GM12878 (cell line): ENCODE data around the gene FBXL16. TPM values are rescaled to one million over a fixed set of nuclear protein-coding genes. Genes with fewer than 3 reads are reported as not detected.

ENCODE experiments used
- ATAC-seq: fragments of 200-7000 bp; cut with Tn5 transposase; 3 replicates; pipeline ENCODE4 v1.9.1; 2020; ENCODE audit warnings: mild to moderate bottlenecking, moderate library complexity
- BruUV-seq: library from RNA; stranded (reverse); fragments of 400-500 nt; replicated peaks from 2 replicates; lab custom pipeline; 2021; lab: Mats Ljungman, UMichigan
- CTCF ChIA-PET: fragments of 300-600 bp; sonication (Branson Sonifier 250); formaldehyde crosslinking; extraction: SDS; loops from one replicate; lab custom pipeline; 2021; ENCODE audit warnings: inconsistent platforms; lab: Yijun Ruan, JAX
- POLR2A ChIA-PET: fragments of 350-600 bp; formaldehyde crosslinking; extraction: SDS; loops from one replicate; lab custom pipeline; 2021; ENCODE audit warnings: inconsistent platforms; lab: Charles Lee
- RAD21 ChIA-PET: fragments of 300-600 bp; sonication (Branson Sonifier 250); formaldehyde crosslinking; loops from one replicate; lab custom pipeline; 2023; ENCODE audit warnings: antibody characterized with exemption; ENCODE audit not compliant: unreplicated experiment; lab: Charles Lee
- SMC1A ChIA-PET: fragments of 300-600 bp; sonication (Branson Sonifier 250); formaldehyde crosslinking; loops from one replicate; lab custom pipeline; 2023; ENCODE audit not compliant: unreplicated experiment, uncharacterized antibody; lab: Charles Lee
- DNase-seq: peaks from one replicate; pipeline ENCODE4 v3.0.0-alpha.2; 2011; ENCODE audit warnings: low read depth, low spot score
- FAIRE-seq: peaks from 3 replicates; lab custom pipeline; 2011; peaks lifted over from hg19 to GRCh38; lab: Jason Lieb, UNC
- H2AFZ ChIP-seq: 2 replicates; pipeline ENCODE4 v1.6.0; 2011; ENCODE audit warnings: low read depth, low read length, control low read depth; ENCODE audit not compliant: control insufficient read depth
- H3K27ac ChIP-seq: 2 replicates; pipeline ENCODE4 v1.5.1; 2011; ENCODE audit warnings: control low read depth; ENCODE audit not compliant: control insufficient read depth, insufficient read depth
- H3K27me3 ChIP-seq, 2 experiments: replicated peaks in 1 of 2; 2 replicates each; pipeline versions ENCODE4 v1.6.0 to v1.6.1; 2011; ENCODE audit warnings: low read length in 1 of 2; ENCODE audit not compliant: control insufficient read depth in 2 of 2, insufficient read depth in 2 of 2
- H3K36me3 ChIP-seq, 2 experiments: 2 replicates each; pipeline ENCODE4 v1.5.1; 2011; ENCODE audit warnings: low read length in 1 of 2; ENCODE audit not compliant: control insufficient read depth in 2 of 2, insufficient read depth in 2 of 2
- H3K4me1 ChIP-seq: 2 replicates; pipeline ENCODE4 v1.6.1; 2011; ENCODE audit warnings: mild to moderate bottlenecking, low read length, moderate library complexity, mixed read lengths; ENCODE audit not compliant: control insufficient read depth, insufficient read depth
- H3K4me2 ChIP-seq: 2 replicates; pipeline ENCODE4 v1.6.0; 2011; ENCODE audit warnings: control low read depth; ENCODE audit not compliant: control insufficient read depth, insufficient read depth
- H3K4me3 ChIP-seq: fragments of 200-600 bp; sonication (generic); 2 replicates; pipeline ENCODE4 v1.5.1; 2016
- H3K79me2 ChIP-seq: 2 replicates; pipeline ENCODE4 v1.6.0; 2011; ENCODE audit warnings: low read length; ENCODE audit not compliant: control insufficient read depth, insufficient read depth
- H3K9ac ChIP-seq: 2 replicates; pipeline ENCODE4 v1.8.0; 2011; ENCODE audit warnings: low read length, control low read depth, mixed read lengths; ENCODE audit not compliant: control insufficient read depth, insufficient read depth
- H3K9me3 ChIP-seq: replicated peaks from 3 replicates; pipeline ENCODE4 v1.5.1; 2011; ENCODE audit warnings: mild to moderate bottlenecking, low read length; ENCODE audit not compliant: control insufficient read depth, insufficient read depth
- H4K20me1 ChIP-seq: 2 replicates; pipeline ENCODE4 v1.6.0; 2011; ENCODE audit not compliant: control insufficient read depth, insufficient read depth
- BHLHE40 ChIP-seq, 2 experiments: fragments of 450-650 bp in 1 of 2; IDR thresholded peaks; 2 replicates each; pipeline ENCODE4 v1.6.1; 2011 to 2017; ENCODE audit warnings: low read depth in 2 of 2, borderline replicate concordance in 1 of 2, improper control_type of control experiment in 1 of 2, low read length in 1 of 2, mild to moderate bottlenecking in 1 of 2
- CTCF ChIP-seq, 3 experiments: IDR thresholded peaks in 2 of 3; conservative IDR thresholded peaks in 1 of 3; 2 replicates each; pipeline ENCODE4 v1.5.1; 2011; ENCODE audit warnings: low read depth in 3 of 3, low read length in 3 of 3, mild to moderate bottlenecking in 3 of 3, control low read depth in 2 of 3, moderate library complexity in 2 of 3, inconsistent platforms in 1 of 3, mixed read lengths in 1 of 3; ENCODE audit not compliant: control insufficient read depth in 2 of 3, insufficient read depth in 1 of 3; ENCODE audit errors: extremely low read depth in 1 of 3
- IRF4 ChIP-seq: IDR thresholded peaks from 2 replicates; pipeline ENCODE4 v1.6.1; 2011; ENCODE audit warnings: low read depth, low read length
- MYB ChIP-seq: fragments of 150-350 bp; IDR thresholded peaks from 2 replicates; pipeline ENCODE4 v1.6.1; 2014; ENCODE audit warnings: mild to moderate bottlenecking, low read depth, low read length, borderline replicate concordance
- NFYB ChIP-seq: IDR thresholded peaks from 2 replicates; pipeline ENCODE4 v1.6.1; 2011; ENCODE audit warnings: low read depth, mild to moderate bottlenecking, low read length, improper control_type of control experiment, moderate library complexity; ENCODE audit not compliant: insufficient read depth
- RB1 ChIP-seq: fragments of 450-650 bp; formaldehyde crosslinking; IDR thresholded peaks from 2 replicates; pipeline ENCODE4 v1.6.1; 2017; ENCODE audit warnings: mild to moderate bottlenecking, borderline replicate concordance
- SIX5 ChIP-seq: IDR thresholded peaks from 2 replicates; pipeline ENCODE4 v1.6.1; 2011; ENCODE audit warnings: mild to moderate bottlenecking, low read depth, low read length, moderate library complexity; ENCODE audit not compliant: severe bottlenecking
- WGBS: methylation state at CpG from one replicate; pipeline ENCODE4 v1.1.6; 2016; ENCODE audit warnings: low lambda C conversion rate; ENCODE audit not compliant: insufficient replicate concordance, insufficient coverage; ENCODE audit errors: missing lambda C conversion rate; 5-methylcytosine and 5-hydroxymethylcytosine counted together
- in situ Hi-C: fragments of 300-500 bp; cut with MboI; formaldehyde crosslinking; loops from 9 replicates; pipeline ENCODE4 v1.14.3; 2018; ENCODE audit warnings: mixed read lengths
- intact Hi-C: fragments of 100-400 bp; cut with micrococcal nuclease; formaldehyde crosslinking; loops from one replicate; pipeline ENCODE4 v1.14.2; 2022; ENCODE audit not compliant: unreplicated experiment
- polyA plus RNA-seq, 11 experiments: library from polyadenylated mRNA; depleted of rRNA in 4 of 11; unstranded in 6 of 11; stranded (reverse) in 5 of 11; fragments of >200 nt; fragmentation: Nextera tagmentation in 4 of 11; fragmentation: Illumina TruSeq in 1 of 11; extraction: Ambion mirVana in 4 of 11; extraction: Trizol in 1 of 11; gene quantifications; 1 replicate in 1 of 11; 2 replicates in 10 of 11; pipeline versions ENCODE4 v1.2.1 to v1.2.3, GENCODE V29; 2011 to 2016; ENCODE audit warnings: inconsistent platforms in 2 of 11, missing spikeins in 2 of 11, low read depth in 1 of 11
- total RNA-seq, 4 experiments: library from RNA; depleted of rRNA in 3 of 4; stranded (reverse); fragments of >200 nt in 3 of 4; fragmentation: Illumina TruSeq in 1 of 4; extraction: Trizol in 1 of 4; gene quantifications; 2 replicates each; pipeline versions ENCODE4 v1.2.1 to v1.2.3, GENCODE V29; 2013 to 2021
- TF ChIP-seq, protein P1 (sequence below): fragments of 450-650 bp; IDR thresholded peaks from 2 replicates; pipeline ENCODE4 v1.6.1; 2016; ENCODE audit warnings: mild to moderate bottlenecking, moderate library complexity, borderline replicate concordance
- TF ChIP-seq, protein P2 (sequence below): fragments of 450-650 bp; IDR thresholded peaks from 2 replicates; pipeline ENCODE4 v1.6.1; 2017; ENCODE audit warnings: mild to moderate bottlenecking

Gene FBXL16
- total and polyA plus RNA-seq, 10 of the 15 experiments (the other 5 are each of a cell fraction or from before 2014, with no cell fraction given), result 0.13 to 1.4 (median 0.24) TPM

DNA sequence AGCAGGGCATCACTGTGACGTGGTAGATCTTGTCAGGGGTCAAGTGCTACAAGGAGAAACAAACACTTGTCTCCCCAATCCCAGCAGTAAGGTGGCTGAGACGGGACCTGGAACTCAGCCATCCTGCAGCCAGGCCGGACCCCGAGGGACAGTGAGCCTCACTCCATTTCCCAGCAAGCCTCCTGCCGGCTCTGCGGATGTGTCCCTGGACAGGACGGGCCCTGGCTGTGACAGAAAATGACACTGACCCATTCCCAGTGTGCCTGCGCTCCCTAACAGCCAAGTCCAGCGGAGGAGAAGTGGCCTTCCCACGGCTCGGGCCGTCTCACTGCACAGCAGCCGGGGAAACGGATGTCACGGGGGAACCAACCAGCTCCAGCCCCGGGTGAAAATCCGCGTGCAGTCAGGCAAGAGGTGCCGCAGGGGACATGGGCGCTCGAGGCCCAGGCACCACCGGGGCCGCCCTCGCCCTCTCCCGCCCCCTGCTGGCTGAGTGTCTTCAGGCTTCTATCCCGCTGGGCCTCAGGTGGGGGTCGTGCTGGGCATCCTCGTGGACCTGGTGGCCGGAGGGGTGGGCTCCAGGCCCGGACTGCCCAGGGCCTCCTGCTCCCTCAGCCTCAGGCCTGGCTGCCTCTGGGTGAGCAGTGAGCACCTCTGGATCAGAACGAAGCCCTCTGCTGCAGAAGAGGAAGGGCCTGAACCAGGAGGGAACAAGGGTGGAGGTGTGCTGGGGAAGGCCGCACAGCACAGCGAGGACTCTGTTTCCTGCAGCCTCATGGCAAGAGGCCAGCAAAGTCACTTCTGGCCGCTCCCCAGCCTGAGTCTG lies 28.0 kb upstream of the FBXL16 start:
- H3K4me2 ChIP-seq, result no peak overlapping the region
- H3K4me1 ChIP-seq, result peaks cover 35% of the 10 kb centered on the region
- no peaks in the 10 kb centered on the region for H3K27me3 ChIP-seq
- no peak for TF ChIP-seq SIX5
- peak; percentile 26 to 63 (median 30); a peak in 4 of 6 replicates for TF ChIP-seq CTCF (IDR thresholded peaks at IDR 0.05 in 2 of 3, conservative IDR thresholded peaks at IDR 0.05 in 1 of 3; ENCODE audit: control insufficient read depth in 2 of 3, extremely low read depth in 1 of 3, insufficient read depth in 1 of 3, low read depth in 3 of 3, low read length in 3 of 3)
- TF ChIP-seq, protein P1, sequence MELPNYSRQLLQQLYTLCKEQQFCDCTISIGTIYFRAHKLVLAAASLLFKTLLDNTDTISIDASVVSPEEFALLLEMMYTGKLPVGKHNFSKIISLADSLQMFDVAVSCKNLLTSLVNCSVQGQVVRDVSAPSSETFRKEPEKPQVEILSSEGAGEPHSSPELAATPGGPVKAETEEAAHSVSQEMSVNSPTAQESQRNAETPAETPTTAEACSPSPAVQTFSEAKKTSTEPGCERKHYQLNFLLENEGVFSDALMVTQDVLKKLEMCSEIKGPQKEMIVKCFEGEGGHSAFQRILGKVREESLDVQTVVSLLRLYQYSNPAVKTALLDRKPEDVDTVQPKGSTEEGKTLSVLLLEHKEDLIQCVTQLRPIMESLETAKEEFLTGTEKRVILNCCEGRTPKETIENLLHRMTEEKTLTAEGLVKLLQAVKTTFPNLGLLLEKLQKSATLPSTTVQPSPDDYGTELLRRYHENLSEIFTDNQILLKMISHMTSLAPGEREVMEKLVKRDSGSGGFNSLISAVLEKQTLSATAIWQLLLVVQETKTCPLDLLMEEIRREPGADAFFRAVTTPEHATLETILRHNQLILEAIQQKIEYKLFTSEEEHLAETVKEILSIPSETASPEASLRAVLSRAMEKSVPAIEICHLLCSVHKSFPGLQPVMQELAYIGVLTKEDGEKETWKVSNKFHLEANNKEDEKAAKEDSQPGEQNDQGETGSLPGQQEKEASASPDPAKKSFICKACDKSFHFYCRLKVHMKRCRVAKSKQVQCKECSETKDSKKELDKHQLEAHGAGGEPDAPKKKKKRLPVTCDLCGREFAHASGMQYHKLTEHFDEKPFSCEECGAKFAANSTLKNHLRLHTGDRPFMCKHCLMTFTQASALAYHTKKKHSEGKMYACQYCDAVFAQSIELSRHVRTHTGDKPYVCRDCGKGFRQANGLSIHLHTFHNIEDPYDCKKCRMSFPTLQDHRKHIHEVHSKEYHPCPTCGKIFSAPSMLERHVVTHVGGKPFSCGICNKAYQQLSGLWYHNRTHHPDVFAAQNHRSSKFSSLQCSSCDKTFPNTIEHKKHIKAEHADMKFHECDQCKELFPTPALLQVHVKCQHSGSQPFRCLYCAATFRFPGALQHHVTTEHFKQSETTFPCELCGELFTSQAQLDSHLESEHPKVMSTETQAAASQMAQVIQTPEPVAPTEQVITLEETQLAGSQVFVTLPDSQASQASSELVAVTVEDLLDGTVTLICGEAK, result no peak
- TF ChIP-seq IRF4, result no peak
- TF ChIP-seq NFYB, result no peak
- TF ChIP-seq RB1, result no peak
- TF ChIP-seq BHLHE40 (IDR thresholded peaks at IDR 0.05; ENCODE audit: borderline replicate concordance in 1 of 2, low read depth in 2 of 2, low read length in 1 of 2), result no peak
- TF ChIP-seq MYB, result no peak
- TF ChIP-seq, protein P2, sequence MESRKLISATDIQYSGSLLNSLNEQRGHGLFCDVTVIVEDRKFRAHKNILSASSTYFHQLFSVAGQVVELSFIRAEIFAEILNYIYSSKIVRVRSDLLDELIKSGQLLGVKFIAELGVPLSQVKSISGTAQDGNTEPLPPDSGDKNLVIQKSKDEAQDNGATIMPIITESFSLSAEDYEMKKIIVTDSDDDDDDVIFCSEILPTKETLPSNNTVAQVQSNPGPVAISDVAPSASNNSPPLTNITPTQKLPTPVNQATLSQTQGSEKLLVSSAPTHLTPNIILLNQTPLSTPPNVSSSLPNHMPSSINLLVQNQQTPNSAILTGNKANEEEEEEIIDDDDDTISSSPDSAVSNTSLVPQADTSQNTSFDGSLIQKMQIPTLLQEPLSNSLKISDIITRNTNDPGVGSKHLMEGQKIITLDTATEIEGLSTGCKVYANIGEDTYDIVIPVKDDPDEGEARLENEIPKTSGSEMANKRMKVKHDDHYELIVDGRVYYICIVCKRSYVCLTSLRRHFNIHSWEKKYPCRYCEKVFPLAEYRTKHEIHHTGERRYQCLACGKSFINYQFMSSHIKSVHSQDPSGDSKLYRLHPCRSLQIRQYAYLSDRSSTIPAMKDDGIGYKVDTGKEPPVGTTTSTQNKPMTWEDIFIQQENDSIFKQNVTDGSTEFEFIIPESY, result 0 out of 2 replicates have a peak, but pooled peaks have one; percentile 52
- no peak overlapping the region for H2AFZ ChIP-seq
- in situ Hi-C loops, result no loop called here
- SMC1A ChIA-PET, result interaction anchor here (1.5 kb wide), 1 partner anchor 21 kb away, joined by 3 read pairs; no protein-coding TSS in a partner anchor
- peaks cover 2% of the 10 kb centered on the region for H3K79me2 ChIP-seq
- DNase-seq, result no peak
- intact Hi-C loops, result no loop called here
- no peaks in the 10 kb centered on the region for H4K20me1 ChIP-seq
- H3K27ac ChIP-seq, result no peak overlapping the region
- FAIRE-seq, result no peak
- peak; percentile 19; the same call in 1 of the 3 replicates for ATAC-seq
- CTCF ChIA-PET, result interaction anchor here (1.3 kb wide), 1 partner anchor 13 kb away, joined by 4 read pairs; the partner anchor contains the start of gene ANTKMT
- POLR2A ChIA-PET, result no interaction called here
- H3K9ac ChIP-seq, result no peak overlapping the region
- H3K4me3 ChIP-seq, result no peak overlapping the region
- BruUV-seq, result no TSS peak
- RAD21 ChIA-PET, result no interaction called here
- 93% methylated on average over 34 of the region's 34 CpGs for WGBS
- peaks cover 7 to 9% of the 10 kb centered on the region in 2 experiments; a peak in 3 of 4 replicates for H3K36me3 ChIP-seq
- H3K9me3 ChIP-seq, result no peaks in the 10 kb centered on the region
